ENCODE results near the gene COL4A2.
"Not testable (repeated sequence)": the region's sequence is repeated elsewhere in the genome, so short reads cannot be mapped to it uniquely, and the experiment has no call there.

Gene COL4A2

DNA sequence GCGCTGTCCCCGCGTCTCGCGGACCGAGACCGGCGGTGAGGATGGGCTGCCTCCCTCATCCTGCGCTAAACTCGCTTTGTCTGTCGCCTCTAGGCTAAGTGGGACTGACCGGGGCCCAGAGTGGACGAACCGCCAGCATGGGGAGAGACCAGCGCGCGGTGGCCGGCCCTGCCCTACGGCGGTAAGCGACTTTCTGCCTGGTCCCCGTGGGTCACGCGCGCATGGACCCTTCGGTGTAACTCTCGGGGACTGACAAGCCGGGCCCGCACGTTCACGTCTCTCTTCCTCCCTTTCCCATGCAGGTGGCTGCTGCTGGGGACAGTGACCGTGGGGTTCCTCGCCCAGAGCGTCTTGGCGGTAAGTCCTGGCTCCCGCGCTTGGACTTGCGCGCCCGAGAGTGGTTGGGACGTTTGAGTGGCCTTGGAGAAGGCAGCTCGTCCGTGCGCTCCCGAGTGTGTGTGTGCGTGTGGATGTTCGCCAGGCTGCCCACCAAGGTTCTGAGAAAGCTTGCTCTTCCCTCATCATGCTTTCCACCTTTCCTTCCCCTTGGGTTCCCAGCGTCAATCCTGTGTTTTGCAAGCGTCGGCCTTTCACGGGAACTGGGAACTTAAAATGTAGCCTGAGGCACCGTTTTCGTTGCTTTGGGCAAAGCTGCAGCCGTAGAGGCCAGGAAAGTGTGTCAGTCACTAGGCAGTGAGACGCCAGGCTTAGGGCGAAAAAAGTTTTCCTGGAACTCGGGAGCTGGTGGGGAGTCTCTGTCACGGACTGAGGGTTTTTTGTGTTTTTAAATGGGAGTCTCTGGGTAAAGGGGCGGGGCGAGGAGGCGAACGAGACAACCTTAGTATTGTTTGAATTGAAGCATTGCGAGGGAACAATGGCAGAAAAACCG lies 927 bp downstream of the COL4A2 start:
- DNase-seq (ENCODE audit: low read depth in 2 of 2), result no peak

DNA sequence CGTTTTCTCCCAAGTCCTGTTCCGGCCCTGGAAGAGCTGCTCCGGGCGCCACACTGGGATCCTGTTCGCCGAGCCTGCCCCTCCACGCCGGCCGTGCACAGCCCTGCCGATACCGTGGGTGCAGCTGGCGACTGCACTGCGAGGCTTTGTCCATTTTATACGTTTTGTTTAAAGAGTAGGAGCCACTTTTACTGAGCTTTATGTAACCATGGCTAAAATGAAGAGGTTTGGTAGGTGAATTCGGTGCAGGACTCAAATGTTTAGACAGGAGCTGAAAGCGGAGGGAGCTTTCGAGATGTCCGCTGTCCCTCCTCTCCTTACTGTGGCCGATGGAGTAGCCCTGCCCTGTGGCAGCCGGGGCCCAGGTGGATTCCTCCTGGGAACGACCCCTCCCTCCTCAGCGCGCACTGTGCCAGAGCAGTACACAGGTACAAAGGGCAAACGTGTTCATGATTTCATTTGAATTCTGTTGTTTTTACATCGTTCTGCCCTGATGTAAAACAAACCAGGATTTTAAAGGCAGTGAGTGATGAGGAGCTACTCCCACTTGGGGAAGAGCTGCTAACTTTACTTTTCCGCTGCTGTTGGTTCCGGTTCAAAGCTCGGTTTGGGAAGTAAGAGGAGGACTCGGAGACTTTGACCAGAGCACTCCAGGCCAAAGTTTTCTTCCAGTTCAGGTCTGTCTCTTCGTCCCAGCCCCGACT lies 1.7 kb downstream of the COL4A2 start:
- no peak for DNase-seq (ENCODE audit: low read depth in 2 of 2)

DNA sequence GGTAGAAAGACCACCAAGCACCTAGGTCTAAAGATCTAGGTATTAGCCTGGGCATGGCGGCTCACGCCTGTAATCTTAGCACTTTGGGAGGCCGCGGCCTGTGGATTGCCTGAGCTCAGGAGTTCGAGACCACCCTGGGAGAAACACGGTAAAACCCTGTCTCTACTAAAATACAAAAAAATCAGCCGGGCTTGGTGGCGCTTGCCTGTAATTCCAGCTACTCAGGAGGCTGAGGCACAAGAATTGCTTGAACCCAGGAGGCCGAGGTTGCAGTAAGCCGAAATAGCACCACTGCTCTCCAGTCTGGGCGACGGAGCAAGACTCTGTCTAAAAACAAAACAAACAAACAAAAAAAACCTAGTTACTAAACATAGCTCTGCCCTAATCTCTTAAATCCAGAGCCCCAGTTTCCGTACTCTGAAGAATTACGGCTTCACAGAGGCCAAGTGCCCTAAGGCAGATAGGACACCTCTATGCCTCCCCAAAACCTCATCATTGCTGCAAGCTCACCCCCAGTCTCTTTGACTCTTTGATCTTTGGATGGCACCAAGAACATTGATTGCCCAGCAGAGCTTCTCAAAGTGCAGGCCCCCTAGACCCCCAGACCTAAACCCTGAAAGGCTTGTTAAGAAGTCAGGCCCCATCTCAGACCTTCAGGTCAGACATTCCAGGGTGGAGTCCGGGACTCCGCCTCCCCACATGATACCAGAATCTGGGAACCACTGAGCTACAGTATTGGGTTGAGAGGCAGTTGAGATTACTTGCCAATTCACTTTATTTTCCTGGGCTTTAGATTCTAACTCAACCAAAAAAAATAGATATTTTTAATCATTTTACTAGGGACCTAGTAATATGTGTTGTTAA lies 2.8 kb downstream of the COL4A2 start:
- no peak for DNase-seq (ENCODE audit: low read depth in 2 of 2)

DNA sequence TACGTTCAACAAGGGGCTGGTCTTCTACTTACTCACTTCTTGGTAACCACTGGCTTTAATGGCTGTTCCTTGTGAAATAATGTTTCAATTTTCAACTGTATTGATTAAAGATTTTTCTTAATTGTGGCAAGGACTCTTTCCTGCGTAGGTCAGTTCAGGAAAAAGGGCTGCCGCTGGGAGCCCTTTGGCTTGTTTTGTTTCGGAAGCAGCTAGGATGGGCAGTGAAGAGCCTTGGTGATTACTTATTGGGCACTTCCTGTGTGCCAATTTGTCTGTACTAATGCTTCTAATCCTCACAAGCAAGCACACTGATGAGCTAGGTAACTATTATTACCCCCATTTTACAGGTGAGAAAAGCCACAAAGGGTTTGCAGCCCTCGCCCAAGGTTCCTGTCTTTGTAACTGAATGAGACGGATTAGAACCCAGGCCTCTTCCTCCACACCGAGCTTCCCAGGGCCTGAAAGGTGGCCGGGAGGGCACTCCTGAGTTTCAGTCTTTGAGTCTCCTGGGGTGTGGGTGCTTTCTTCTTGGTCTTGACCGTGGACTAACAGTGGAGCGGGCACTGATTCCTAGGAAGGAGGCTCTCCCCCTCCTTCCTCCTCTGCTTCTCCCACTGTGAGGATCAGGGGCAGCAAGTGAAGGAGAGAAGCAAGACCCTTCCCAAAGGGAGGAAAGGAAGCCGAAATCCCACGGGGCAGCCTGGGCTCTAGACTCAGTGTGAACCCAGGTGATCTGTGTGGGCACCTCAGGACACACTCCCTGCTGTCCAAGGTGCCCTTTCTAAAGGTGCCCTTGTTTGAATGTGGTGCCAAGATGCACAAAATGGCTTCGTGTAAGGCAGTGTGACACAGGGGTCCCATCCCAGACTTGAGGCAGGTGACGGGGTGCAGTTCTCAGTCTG lies 3.7 kb downstream of the COL4A2 start:
- DNase-seq (ENCODE audit: low read depth in 2 of 2), result no peak

DNA sequence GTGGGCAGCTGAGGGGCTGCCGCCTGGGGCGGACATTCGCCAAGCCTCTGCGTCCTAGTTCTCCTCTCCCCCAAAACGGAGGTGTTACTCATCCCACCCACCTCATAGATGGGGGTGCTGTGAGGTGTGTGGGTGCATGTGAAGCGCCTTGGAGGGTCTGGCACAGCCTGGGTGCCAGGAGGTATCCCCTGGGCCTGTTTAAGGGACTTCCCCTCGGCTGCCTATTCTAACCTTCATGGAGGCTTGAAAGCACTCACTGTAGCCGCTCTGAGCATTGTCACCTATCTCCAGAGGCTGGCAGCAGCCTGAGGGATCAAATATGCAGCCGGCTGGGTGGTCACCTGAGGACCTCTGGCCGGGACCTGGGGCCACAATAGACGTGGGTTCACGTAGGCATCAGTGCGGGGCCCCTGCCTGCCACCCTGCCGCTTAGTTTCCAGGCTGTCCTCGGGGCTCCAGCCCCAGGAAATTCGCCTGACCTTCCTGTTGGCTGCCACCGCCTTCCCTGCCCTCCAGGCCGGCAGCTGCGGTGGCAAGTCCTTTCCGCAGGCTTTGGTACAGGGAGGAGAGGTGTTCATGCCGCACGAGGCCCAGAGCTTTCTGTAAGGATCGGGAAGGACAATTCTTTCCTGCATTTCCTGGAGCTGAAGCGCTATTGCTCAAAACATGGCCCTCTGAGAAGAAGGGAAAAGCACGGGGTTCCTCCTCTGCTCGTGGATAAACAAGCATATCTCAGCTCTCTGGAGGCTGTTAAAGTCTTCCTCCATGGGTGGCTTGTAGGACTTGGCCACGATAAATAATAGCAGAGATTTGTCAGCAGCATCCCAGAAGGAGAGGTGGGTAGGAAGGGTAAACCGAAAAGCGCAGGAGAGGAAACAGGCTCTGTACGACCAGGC lies 4.6 kb downstream of the COL4A2 start:
- no peak for DNase-seq (ENCODE audit: low read depth in 2 of 2)

DNA sequence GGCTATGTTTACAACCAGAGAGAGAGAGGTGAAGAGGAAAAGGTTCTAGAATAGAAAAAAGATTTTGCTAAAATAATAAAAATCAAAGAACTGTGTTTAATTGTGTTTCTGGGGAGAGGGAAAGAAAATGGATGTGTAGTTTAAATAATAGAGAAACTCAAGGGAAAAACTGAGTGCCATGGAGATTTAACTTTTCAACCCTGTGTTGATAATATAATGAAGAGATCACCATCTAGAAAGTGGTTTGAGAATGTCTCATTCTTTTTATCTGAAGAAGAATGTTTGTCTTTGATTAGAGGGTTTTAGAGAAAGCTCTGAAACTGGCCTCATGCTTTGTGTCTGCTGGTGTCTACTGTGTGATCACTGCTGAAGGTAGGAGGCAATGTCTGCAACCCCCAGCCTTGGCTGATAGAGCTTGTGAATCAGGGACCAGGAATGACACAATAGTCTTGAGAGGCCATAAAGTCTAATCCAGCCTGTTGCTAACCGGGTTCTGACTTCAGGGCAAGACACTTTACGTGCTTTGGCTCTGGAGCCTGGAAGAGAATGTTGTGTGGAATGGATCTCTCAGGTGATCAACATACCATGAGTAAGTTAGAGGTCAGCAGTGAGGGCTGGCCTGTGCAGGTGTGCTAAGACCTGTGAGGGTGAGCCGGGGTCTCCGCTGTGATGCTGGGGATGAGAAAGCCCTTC lies 5.4 kb downstream of the COL4A2 start:
- DNase-seq (ENCODE audit: low read depth in 2 of 2), result peak; percentile 73 to 80

DNA sequence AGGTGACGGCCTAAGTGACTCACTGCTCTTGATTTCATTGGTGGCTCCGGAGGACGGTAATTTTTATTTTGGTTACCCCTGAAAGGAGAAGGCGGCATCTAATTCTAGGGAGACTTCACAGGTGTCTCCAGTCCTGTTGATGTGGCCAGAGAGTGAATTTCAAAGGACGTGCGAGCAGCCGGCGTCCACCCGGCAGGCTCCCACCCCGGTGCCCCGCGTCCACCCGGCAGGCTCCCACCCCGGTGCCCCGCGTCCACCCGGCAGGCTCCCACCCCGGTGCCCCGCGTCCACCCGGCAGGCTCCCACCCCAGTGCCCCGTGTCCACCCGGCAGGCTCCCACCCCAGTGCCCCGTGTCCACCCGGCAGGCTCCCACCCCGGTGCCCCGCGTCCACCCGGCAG lies 6.2 kb downstream of the COL4A2 start:
- not testable (repeated sequence) for DNase-seq (ENCODE audit: low read depth in 2 of 2)

DNA sequence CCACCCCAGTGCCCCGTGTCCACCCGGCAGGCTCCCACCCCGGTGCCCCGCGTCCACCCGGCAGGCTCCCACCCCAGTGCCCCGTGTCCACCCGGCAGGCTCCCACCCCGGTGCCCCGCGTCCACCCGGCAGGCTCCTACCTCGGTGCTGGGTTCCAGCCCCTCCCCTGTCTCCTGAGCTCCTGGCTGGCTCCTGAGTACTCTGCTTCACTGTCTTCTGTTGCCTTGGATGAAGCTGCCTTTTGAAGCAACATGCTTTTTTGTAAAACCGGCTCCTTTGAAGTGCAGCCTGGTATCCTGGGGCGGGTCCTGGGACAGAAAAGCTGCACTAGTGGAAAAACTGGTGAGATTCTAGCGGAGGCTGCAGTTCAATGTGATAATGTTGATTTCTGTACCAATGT lies 6.6 kb downstream of the COL4A2 start:
- not testable (repeated sequence) for DNase-seq (ENCODE audit: low read depth in 2 of 2)

DNA sequence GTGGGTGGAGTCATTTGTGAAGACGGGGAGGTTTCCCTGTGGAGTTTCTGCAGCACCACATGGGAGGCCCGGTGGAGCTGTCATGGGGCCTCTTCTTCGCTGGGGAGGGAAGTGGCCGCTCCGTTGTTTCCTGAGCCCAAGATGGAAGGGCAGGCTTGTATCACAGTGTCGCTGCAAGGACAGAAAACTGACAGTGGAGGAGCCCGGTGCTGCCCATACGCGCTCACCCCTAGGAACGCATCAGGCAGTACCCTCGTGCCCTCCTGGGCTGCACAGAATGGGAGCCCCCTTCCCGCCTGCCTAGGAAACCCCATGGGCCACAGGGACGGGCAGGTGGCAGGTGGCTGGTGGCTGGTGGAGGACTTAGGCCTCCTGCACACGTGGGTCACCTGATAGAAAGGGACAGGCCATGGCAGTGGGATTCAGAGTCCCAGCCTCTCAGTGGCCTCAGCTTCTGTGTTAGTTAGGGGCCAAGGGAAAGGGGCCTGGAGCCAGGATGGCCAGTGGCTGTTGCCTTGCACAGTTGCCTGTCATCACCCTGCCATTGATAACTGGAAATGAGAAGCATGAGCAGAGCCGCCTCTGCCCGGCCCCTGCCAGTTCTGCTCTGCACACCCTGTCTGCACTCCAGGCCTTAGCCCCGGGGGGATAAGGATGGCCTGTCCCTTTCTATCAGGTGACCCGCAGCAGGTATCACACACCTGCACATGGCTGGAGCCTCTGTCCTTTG lies 7.6 kb downstream of the COL4A2 start:
- DNase-seq (ENCODE audit: low read depth in 2 of 2), result no peak

DNA sequence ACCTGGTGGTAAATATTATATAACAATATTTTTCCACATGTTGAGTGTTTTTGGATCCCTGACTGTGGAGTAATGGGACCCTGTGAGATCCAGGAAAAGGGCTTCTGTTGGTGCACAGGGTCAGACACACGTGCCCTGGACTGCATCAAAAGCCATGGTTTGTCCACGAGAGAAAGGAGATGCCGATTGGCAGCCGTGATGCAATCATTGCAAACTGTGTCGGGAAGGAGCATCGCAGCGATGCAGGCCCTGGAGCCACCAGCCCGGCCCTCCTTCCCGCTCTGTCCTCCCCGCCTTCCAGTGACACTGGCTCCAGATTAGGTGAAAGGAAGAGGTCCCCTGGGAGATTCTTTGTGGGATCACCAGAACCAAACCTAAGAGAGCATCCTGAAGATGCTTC lies 9.1 kb downstream of the COL4A2 start:
- no peak for DNase-seq (ENCODE audit: low read depth in 2 of 2)

DNA sequence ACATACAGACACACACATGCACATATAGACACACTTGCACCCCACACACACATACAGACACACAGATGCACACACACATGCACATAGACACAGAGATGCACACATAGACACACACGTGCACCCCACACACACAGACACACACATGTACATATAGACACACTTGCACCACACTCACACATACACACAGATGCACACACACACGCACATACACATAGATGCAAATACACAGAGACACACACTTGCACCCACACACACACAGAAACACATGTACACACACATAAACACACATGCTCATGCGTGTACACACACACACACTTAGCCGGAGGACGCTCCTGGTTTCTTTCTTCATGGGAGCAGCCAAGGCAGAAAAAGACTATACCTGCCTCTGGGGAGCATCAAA lies 10.0 kb downstream of the COL4A2 start:
- DNase-seq (ENCODE audit: low read depth in 2 of 2), result no peak

DNA sequence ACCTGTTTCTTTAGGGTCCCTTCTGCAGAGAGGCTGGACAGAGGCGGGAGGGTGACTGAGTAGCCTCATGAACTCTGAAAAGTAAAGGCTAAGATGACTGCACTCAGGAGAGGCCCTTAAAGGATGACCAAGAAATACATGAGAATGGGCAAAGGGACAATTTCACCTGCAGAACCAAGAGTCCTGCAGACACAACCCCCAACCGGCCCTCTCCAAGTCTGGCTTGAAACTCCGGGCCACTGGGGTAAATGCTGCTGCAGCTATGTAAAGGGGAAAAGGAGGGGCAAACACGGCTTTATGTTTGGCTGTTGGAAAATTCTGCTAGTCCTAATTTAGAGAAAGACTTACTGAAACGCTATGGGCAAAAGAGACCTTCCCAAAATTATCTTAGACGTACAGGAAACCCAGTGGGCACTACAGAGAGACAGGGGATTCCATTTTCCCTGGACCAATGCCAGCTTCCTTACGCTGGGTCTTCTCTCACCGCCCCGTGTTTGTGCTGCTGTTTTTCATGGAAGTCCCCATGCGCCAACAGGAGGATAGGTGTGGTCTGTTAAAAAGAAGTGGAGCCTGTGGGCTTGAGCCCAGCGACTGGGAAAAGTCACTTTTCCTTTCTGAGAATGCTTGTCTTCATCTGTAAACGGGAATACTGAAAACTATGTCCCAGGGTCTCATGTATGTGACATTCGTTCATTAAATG lies 10.6 kb downstream of the COL4A2 start:
- no peak for DNase-seq (ENCODE audit: low read depth in 2 of 2)

DNA sequence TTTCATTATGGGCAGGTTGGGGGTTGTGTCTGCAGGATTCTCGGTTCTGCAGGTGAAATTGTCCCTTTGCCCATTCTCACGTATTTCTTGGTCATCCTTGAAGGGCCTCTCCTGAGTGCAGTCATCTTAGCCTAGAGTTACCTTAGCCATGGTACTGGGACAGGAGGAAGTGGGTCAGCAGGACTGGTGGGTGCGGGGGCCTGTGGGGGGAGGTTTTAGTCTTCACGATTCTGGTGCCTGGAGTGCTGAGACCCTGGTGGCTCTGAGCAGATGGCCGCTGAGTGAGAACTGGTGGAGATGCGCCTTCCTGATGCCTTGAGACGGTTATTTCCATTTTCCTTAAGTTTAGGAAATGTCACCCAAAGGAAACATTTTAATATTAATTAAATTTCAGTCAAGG lies 11.8 kb downstream of the COL4A2 start:
- DNase-seq (ENCODE audit: low read depth in 2 of 2), result no peak

DNA sequence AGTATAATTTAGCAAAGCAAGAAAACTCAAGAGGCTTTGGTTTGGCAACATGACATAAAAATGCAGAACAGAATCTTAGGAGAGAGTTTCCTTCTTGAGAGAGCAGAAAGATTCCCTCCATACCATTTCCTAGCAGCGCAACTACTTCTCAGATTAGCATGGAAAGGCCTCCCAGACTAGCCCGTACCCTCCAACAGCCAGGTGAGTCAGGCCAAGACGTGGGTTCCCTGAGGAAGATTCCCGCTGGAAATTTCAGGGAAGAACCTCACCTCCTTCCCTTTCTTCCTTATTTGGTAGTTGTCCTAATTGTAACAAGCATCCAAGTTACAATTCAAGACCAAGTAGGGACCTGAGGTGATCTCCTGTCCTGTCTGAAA lies 12.3 kb downstream of the COL4A2 start:
- no peak for DNase-seq (ENCODE audit: low read depth in 2 of 2)

DNA sequence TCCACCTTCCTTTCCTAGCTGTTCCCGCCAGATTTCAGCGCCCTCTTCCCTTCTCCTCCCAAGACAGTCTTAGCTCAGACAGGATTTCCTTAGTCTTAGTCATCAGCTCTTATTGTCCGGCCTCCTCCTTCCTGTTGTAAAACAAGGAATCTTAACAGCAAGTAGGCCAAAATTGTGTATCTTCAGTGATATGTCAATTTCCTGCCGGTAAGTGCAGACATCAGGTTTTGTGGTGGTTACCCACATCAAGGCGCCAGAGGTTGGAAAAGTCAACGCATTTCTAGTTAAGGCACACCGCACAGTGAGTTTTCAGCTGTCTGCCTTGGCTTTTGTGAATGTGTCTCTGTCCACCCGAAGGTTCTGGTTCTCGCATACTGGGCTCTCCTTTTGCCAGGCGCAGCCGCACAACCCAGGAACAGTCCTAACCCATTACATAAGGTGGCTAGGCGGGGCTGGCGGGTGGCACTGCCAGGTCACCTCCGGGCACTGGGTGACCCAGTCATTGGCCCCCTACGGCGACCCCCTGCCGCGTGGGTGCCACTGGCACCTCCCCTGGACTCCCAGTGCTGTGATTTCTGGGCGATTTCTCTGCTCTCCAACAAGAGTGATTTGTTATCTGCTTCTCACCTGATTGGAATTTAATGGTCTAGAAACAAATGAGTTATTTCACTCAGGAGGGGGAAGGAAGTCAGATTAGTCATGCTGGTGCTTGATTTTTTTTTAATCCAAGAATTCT lies 12.9 kb downstream of the COL4A2 start:
- DNase-seq (ENCODE audit: low read depth in 2 of 2), result peak in 1 of 2 experiments; percentile 62

DNA sequence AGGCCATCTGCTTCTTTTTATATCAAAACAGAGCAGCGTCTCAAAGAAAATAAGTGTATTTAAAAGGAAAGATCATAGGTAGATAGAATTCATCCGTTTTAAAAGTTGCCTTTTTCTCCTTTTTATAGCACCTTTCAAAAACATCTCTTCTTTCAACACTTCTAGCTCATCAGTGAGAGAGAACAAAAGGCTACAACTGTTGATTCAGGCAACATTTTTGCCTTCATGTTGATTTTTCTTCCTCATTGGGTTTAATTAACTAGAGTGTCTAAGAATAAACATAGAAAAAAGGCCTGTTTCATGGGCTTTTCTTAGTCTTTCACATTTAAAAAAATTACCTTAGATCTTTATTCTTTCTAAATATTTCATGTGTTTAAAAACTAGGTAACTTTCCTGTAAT lies 13.6 kb downstream of the COL4A2 start:
- DNase-seq (ENCODE audit: low read depth in 2 of 2), result no peak

DNA sequence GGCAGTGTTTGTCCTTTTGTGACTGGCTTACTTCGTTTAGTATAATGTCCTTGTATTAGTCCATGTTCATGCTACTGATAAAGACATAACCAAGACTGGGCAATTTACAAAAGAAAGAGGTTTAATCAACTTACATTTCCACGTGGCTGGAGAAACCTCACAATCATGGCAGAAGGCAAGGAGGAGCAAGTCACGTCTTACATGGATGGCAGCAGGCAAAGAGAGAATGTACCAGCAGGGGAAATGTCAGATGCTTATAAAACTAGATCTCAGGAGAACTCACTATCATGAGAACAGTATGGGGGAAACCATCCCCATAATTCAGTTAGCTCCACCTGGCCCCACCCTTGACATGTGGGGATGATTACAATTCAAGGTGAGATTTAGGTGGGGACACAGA lies 14.5 kb downstream of the COL4A2 start:
- not testable (repeated sequence) for DNase-seq (ENCODE audit: low read depth in 2 of 2)

Data from fibroblast of skin of left quadriceps (primary cell).